ENCODE results near the gene PROSER2. TPM values are rescaled to one million over a fixed set of nuclear protein-coding genes. Genes with fewer than 3 reads are reported as not detected.

The PROSER2 gene
- total and polyA plus RNA-seq, 2 of the 13 experiments (the other 11 are each of a cell fraction or from before 2014, with no cell fraction given) = 6.9 to 7.7 TPM

DNA sequence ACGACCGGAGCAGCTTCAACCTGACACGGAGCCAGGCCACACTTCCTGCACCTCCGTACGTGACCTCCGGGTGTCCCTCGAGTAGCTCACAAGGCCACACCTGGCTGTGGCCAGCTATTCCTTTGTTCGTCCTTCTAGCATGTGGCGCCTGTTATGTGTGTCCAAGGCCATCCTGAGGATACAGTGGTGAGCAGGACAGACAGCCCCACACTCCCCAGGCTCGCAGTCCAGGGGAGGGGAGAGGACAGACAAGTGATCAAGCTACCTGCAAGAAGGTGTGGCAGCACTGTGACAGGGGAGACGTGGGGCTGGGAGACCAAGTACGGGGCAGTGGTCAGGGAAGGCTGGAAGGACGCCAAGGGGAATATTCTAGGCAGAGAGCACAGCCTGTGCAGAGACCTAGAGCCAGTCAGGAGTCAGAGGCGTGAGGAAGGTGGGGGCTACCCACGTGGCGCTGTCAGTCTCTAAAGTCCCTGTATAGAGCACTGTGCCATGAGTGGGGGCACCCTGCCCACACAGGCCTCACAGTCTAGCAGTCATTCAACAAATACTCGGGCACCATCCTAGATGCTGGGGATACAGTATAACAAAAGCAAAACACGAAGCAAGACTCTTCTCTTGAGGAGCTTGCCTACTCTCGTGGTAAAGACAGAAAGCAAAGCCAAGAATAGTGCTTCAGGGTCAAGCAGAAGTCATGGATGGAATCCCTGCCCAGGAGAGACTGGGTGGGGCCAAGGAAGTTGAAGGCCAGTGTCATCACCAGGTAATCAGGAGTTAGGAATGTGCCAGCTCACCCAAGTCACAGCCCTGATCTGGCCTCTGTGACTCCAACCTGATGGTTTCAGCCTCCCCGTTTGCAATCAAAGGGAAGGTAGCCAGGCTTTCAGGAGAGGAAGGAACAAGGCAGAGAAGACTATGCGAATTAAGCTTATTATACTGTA, 58.6 kb downstream of the PROSER2 start (continued):
- TF ChIP-seq ZNF629 (CRISPR knock-in tag; conservative IDR thresholded peaks at IDR 0.05) (no peak), PPARG (CRISPR knock-in tag; conservative IDR thresholded peaks at IDR 0.05) (0 out of 2 replicates have a peak, but pooled peaks have one; percentile 49), ARHGAP35 (CRISPR knock-in tag; IDR thresholded peaks at IDR 0.05; ENCODE audit: borderline replicate concordance) (0 out of 2 replicates have a peak, but pooled peaks have one; percentile 21), SP5 (CRISPR knock-in tag; IDR thresholded peaks at IDR 0.05; ENCODE audit: borderline replicate concordance, low read depth) (no peak), ZBTB8A (CRISPR knock-in tag; IDR thresholded peaks at IDR 0.05; ENCODE audit: borderline replicate concordance, low read depth) (no peak), ZNF746 (CRISPR knock-in tag; IDR thresholded peaks at IDR 0.05) (no peak), PHF21A (CRISPR knock-in tag; IDR thresholded peaks at IDR 0.05) (no peak), ZNF501 (CRISPR knock-in tag; IDR thresholded peaks at IDR 0.05) (peak; percentile 72; the same call in 1 of the 2 replicates), ATF7-NPFF (CRISPR knock-in tag; IDR thresholded peaks at IDR 0.05; ENCODE audit: low read depth) (no peak), ATF7 (IDR thresholded peaks at IDR 0.05) (no peak), ATF7 (CRISPR knock-in tag; IDR thresholded peaks at IDR 0.05) (no peak), ARNTL (CRISPR knock-in tag; IDR thresholded peaks at IDR 0.05) (no peak)
- TF ChIP-seq, protein P1, sequence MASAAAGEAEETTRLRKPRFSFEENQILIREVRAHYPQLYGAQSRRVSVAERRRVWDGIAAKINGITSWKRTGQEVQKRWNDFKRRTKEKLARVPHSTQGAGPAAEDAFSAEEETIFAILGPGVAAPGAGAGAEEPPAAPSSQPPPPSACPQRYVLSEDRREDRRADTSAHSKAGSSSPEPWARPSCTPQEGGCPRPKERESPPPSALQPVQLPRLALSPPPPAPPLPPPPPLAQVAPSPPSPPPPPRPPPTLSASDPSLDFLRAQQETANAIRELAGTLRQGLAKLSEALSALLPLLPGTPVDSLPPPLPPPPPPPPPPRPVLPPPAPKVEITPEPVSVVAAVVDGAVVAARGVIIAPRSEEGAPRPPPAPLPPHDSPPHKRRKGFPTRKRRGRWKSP (CRISPR knock-in tag; IDR thresholded peaks at IDR 0.05) = no peak
- TF ChIP-seq, protein P2, sequence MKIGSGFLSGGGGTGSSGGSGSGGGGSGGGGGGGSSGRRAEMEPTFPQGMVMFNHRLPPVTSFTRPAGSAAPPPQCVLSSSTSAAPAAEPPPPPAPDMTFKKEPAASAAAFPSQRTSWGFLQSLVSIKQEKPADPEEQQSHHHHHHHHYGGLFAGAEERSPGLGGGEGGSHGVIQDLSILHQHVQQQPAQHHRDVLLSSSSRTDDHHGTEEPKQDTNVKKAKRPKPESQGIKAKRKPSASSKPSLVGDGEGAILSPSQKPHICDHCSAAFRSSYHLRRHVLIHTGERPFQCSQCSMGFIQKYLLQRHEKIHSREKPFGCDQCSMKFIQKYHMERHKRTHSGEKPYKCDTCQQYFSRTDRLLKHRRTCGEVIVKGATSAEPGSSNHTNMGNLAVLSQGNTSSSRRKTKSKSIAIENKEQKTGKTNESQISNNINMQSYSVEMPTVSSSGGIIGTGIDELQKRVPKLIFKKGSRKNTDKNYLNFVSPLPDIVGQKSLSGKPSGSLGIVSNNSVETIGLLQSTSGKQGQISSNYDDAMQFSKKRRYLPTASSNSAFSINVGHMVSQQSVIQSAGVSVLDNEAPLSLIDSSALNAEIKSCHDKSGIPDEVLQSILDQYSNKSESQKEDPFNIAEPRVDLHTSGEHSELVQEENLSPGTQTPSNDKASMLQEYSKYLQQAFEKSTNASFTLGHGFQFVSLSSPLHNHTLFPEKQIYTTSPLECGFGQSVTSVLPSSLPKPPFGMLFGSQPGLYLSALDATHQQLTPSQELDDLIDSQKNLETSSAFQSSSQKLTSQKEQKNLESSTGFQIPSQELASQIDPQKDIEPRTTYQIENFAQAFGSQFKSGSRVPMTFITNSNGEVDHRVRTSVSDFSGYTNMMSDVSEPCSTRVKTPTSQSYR (CRISPR knock-in tag; IDR thresholded peaks at IDR 0.05; ENCODE audit: borderline replicate concordance) = no peak
- TF ChIP-seq, protein P3, sequence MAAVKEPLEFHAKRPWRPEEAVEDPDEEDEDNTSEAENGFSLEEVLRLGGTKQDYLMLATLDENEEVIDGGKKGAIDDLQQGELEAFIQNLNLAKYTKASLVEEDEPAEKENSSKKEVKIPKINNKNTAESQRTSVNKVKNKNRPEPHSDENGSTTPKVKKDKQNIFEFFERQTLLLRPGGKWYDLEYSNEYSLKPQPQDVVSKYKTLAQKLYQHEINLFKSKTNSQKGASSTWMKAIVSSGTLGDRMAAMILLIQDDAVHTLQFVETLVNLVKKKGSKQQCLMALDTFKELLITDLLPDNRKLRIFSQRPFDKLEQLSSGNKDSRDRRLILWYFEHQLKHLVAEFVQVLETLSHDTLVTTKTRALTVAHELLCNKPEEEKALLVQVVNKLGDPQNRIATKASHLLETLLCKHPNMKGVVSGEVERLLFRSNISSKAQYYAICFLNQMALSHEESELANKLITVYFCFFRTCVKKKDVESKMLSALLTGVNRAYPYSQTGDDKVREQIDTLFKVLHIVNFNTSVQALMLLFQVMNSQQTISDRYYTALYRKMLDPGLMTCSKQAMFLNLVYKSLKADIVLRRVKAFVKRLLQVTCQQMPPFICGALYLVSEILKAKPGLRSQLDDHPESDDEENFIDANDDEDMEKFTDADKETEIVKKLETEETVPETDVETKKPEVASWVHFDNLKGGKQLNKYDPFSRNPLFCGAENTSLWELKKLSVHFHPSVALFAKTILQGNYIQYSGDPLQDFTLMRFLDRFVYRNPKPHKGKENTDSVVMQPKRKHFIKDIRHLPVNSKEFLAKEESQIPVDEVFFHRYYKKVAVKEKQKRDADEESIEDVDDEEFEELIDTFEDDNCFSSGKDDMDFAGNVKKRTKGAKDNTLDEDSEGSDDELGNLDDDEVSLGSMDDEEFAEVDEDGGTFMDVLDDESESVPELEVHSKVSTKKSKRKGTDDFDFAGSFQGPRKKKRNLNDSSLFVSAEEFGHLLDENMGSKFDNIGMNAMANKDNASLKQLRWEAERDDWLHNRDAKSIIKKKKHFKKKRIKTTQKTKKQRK (IDR thresholded peaks at IDR 0.05; ENCODE audit: low read length) = no peak
- TF ChIP-seq, protein P4, sequence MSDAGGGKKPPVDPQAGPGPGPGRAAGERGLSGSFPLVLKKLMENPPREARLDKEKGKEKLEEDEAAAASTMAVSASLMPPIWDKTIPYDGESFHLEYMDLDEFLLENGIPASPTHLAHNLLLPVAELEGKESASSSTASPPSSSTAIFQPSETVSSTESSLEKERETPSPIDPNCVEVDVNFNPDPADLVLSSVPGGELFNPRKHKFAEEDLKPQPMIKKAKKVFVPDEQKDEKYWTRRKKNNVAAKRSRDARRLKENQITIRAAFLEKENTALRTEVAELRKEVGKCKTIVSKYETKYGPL (CRISPR knock-in tag; IDR thresholded peaks at IDR 0.05) = no peak
- TF ChIP-seq, protein P5, sequence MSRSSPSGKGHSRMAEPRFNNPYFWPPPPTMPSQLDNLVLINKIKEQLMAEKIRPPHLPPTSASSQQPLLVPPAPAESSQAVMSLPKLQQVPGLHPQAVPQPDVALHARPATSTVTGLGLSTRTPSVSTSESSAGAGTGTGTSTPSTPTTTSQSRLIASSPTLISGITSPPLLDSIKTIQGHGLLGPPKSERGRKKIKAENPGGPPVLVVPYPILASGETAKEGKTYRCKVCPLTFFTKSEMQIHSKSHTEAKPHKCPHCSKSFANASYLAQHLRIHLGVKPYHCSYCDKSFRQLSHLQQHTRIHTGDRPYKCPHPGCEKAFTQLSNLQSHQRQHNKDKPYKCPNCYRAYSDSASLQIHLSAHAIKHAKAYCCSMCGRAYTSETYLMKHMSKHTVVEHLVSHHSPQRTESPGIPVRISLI (CRISPR knock-in tag; IDR thresholded peaks at IDR 0.05; ENCODE audit: borderline replicate concordance) = no peak

All from HepG2 (cell line).